ACHN (cell line): ENCODE measurements around the gene CD28.

Source experiments
- DNase-seq: peaks from one replicate; pipeline ENCODE4 v3.0.0-alpha.2; 2015
- in situ Hi-C: cut with HindIII; loops from 2 replicates; pipeline ENCODE4 v1.10.0; 2017; ENCODE audit warnings: low sequenced_read_pairs, low pct_ligation_motif_present, low pct_unique_long_range_greater_than_20kb

The CD28 gene

DNA sequence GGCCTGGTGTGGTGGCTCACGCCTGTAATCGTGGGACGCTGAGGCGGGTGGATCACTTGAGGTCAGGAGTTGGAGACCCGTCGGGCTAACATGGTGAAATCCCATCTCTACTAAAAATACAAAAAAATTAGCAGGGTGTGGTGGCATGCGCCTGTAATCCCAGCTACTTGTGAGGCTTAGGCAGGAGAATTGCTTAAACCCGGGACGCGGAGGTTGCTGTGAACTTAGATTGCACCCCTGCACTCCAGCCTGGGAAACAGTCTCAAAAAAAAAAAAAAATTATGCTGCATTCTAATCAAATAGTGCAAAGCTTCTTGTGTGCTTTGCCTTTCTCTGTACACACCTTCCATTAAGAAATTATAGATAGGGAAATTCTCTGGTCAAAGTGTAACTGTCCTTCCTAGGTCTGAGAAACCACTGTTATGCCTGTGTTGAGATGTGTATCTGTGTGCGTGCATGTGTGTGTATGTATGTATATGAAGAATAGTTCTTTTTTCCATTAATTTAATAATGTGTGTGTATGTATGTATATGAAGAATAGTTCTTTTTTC, 2.5 kb downstream of the CD28 start:
- no peak for DNase-seq
- in situ Hi-C loops: no loop called here

GRCh38 chr2:203709416-203710040, 3.1 kb downstream of the CD28 start:
- in situ Hi-C loops: no loop called here
- DNase-seq: no peak

- in situ Hi-C loops: no loop called here
- DNase-seq: no peak
Measured at GRCh38 chr2:203710226-203710625, 3.8 kb downstream of the CD28 start.

- in situ Hi-C loops: no loop called here
- DNase-seq: no peak
Measured at GRCh38 chr2:203710952-203711351, 4.5 kb downstream of the CD28 start.

DNA sequence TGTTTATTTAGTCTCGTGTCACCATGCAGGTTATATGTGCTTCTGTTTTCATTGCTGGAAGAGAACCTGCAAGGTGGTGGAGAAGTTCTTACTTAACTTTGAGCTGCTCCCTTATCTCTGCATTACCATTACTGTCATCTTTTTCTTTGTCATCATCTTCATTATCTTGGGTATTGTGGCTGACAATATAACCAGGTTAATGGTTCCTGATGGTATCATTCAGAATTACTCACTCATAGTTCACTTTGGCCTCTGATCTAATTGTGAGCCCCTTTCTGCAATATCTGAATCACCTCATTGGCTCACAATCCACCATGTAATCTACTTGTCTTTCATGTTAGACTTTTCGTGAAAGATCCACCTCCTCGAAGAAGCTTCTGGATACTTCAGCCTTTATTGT, 5.0 kb downstream of the CD28 start:
- in situ Hi-C loops: no loop called here
- DNase-seq: no peak

DNA sequence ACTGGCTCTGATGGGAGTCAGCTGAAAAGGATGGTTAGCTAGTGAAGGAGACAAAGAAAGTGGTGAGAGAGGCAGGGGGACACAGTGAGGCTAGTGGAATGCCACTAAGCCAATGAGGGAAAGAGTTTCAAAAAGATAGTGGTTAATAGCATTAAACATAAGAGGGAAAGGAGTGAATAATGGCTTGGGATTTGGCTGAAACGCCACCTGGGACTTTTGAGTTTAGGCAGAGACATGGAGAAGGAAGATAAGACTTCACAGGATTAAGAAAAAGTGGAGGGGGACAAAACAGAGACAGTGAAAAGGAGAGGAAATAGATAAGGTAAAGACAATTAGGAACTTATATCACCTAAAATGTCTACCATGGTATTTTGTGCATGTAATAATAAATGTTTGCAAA, 6.9 kb downstream of the CD28 start:
- no peak for DNase-seq
- in situ Hi-C loops: no loop called here

GRCh38 chr2:203714112-203714511, 7.7 kb downstream of the CD28 start:
- no peak for DNase-seq
- in situ Hi-C loops: no loop called here

GRCh38 chr2:203715744-203716143, 9.3 kb downstream of the CD28 start:
- in situ Hi-C loops: no loop called here

GRCh38 chr2:203718087-203718486, 11.6 kb downstream of the CD28 start:
- DNase-seq: no peak
- in situ Hi-C loops: no loop called here

More at GRCh38 chr2:203715744-203716143, 9.3 kb downstream of the CD28 start:
- DNase-seq: no peak

- no peak for DNase-seq
- in situ Hi-C loops: no loop called here
Measured at GRCh38 chr2:203719456-203720410, 13.3 kb downstream of the CD28 start.

GRCh38 chr2:203720915-203721672, 14.7 kb downstream of the CD28 start:
- in situ Hi-C loops: no loop called here
- no peak for DNase-seq

- no peak for DNase-seq
- in situ Hi-C loops: no loop called here
Measured at GRCh38 chr2:203721781-203722300, 15.4 kb downstream of the CD28 start.

GRCh38 chr2:203722411-203722810, 16.0 kb downstream of the CD28 start:
- in situ Hi-C loops: no loop called here
- DNase-seq: no peak

GRCh38 chr2:203728321-203728720, 21.9 kb downstream of the CD28 start:
- in situ Hi-C loops: no loop called here
- no peak for DNase-seq

- in situ Hi-C loops: no loop called here
- no peak for DNase-seq
Measured at GRCh38 chr2:203730076-203730729, 23.8 kb downstream of the CD28 start.

DNA sequence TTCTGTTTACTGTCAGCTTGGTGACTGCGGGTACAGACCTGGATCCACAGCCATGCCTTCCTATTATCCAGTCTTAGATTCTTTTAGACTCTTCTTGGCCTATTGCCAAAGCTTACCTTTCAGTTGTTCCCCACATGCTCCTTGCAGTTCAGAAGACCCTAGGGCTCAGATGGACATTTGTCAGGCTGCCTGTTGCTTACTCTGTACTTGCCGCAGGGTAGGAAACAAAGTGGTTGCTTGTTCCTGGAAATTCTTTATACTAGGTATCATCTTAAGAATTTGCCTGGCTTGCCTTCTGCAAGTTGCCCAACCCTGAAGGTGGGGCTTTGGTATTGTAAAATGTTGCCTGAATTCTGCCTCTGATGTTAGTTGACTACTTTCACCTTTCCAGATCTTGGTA, 24.4 kb downstream of the CD28 start:
- in situ Hi-C loops: no loop called here
- no peak for DNase-seq

GRCh38 chr2:203732092-203732952, 25.9 kb downstream of the CD28 start:
- no peak for DNase-seq
- in situ Hi-C loops: no loop called here
